Stimulated activated CD4-positive, alpha-beta T cell treated with anti-CD3 and anti-CD28 coated beads, Interleukin-12 subunit alpha, Interleukin-12 subunit beta, amount 100 ng/mL, for 4 hours (primary cell): ENCODE results near the gene DENND2D.

Experiments used
- DNase-seq: peaks from one replicate; pipeline ENCODE4 v3.0.0-alpha.2; 2020

Gene DENND2D

DNA sequence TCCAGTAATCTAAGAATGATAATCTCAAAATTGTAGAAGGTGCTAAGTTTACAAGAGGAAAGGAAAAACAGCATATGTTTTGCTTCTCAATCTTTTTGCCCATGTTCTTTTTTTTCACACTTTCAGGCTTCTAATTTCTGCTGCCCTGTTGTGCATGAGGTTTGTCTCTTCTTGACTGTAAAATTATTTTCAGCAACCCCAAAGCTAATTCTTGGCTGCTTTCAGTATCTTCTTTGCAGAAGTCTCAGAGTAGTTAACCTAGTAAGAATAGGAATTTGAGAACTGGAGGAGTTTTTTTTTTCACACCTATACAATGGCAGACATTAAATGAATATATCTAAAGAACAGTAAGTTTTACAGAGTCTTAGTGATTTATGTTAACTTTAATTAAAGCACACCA, 26.4 kb downstream of the DENND2D start:
- no peak for DNase-seq

DNA sequence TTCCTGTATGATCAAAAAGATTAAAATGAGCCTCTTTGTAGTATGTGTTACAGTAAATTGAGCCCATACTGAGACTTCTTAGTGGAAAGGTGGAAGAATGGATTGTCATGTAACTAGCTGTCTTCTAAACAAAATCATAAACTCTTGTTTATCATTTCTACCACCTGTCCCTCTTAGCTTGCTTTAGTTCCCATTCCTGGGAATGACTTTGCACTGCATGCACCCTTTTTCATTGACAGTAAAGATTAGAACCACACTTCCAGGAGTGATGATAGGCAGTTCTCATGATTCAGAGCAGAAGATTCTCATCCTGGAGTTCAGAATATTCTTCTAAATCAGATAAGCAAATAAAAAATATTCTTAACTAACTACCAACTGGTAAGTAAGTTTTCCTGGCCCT, 28.0 kb downstream of the DENND2D start:
- no peak for DNase-seq

DNA sequence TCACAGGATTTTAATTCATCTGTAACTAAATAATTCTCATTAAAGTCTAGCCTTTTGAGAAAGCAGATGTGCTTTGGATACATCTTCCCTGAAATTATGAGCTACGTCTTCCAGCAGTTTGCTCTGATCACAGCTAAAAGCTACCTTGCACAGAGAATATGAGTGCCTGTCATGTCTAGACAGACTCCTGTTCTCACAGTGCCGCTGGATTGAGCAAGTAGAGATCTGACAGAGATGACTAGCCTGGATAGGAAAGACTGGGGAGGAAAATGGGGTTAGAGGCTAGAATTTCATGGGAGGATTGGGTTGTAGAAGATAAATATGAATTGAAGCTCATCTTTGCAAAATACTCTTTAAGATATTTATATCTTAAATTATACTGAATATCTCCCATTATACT, 36.3 kb downstream of the DENND2D start:
- no peak for DNase-seq

DNA sequence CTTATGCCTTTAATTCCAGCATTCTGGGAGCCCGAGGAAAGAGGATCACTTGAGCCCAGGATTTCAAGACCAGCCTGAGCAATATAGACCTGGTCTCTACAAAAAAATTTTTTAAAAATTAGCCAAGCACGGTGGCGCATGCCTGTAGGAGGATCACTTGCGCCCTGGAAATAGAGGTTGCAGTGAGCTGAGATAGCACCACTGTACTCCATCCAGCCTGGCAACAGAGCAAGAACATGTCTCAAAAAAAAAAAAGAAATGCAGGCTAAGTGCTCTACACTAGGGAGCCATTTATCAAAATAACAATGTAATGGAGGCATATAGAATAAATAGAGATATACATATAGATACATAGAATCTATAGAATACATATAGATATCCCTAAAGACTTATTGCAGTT, 37.1 kb downstream of the DENND2D start:
- DNase-seq: no peak

DNA sequence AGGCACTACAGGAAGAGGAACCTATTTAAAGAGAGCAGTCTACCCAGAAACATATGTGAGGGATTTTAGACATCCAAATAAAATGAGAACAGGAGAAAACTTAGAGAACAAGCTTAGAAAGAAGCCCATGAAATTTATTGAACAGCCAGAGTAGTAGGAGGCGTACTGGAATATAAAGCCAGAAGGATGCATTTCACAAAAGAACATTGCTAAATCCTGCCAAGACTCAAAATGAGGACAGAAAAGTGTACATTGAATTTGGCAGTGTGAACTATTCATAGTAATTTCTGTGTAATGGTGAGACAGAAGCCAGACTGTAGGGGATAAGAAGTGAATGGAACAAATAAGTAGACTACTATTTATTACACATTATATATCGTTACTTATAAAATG, 38.0 kb downstream of the DENND2D start:
- DNase-seq: no peak

DNA sequence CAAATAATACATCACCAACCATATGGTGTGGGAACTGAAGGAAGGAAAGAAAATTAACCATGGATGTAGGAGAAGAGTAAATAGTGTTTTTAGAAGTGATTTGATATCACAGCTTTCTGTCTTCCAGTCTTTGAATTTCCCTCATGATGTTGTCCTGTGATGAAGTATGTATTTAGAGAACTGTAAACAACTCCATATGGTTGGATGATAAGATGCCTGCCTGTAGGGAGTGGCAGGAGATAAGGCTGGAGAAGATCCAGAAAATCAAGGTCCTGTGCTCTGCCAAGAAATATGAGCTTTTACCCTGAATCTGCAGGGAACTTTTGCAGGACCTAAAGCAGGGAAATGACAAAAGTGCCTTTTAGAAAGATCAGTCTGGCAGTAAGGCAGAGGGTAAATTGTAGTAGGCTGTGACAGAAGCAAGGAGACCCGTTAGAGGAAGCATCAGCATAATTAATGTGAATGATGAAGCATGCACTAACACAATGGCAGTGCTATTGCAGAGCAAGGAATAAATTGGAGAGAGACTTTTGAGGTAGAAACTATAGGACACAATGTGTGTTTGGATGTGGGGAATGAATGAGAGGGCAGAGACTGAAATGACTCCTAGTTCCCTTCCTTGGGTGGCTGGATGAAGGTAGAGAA, 38.5 kb downstream of the DENND2D start:
- no peak for DNase-seq

DNA sequence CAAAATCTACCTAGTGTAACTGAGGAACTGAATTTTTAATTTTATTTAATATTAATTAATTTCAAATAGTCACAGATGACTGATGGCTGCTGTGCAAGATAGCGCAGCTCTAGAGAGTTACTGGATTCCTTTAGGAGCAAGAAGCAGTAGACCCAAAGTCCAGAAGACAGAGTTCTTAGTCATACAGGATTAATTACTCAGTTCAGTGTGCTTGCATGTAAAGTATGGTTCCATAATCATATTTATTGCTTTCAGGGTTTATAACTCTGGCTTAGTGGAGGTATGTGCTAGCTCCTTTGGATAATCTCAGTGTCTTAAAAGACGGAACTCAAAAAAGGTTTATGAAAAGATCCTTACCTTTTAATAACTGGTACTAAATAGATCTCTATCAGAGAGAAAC, 43.0 kb downstream of the DENND2D start:
- DNase-seq: no peak

DNA sequence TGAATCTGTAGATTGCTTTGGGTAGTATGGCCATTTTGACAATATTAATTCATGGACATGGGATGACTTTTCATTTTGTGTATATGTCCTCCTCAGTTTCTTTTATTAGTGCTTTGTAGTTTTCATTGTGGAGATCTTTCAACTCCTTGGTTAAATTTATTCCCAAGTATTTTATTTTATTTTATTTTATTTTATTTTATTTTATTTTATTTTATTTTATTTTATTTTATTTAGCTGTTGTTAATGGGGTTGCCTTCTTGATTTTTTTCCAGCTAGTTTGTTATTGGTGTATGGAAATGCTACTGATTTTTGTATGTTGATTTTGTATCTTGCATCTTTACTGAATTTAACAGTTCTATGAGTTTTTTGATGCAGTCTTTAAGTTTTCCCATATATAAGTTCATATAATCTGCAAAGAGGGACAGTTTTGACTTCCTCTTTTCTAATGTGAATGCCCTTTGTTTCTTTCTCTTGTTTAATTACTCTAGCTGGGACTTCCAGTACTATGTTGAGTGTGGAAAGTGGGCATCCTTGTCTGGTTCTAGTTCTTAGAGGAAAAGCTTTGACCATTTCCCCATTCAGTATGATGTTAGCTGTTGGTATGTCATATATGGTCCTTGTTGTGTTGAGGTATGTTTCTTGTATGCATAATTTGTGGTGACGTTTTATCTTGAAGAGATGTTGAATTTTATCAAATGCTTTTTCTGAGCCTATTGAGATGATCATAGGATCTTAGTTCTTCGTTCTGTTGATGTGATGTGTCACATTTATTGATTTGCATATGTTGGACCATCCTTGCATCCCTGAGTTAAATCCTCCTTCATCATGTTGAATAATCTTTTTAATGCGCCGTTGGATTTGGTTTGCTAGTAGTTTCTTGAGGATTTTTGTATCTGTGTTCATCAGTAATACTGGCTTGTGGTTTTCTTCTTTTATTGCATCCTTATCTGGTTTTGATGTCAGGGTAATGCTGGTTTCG, 46.1 kb downstream of the DENND2D start:
- DNase-seq: no peak

DNA sequence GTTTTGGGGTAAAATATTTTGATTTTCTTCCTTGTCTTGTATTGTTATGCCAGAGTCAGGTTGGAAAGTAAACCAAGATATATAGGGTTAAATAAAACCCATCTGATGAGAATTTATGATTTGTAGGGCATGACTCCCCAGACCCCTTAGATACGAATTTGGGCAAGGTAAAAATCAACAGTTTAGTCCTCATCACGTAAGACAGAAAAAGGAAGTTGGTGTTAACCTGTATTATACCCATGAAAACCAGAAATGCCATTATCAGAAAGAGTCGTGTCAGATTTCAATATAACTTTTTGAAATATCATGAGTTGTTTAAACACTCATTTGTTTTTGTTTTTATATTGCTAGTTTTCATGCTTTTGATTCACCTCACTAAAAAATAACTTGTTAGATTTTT, 48.6 kb downstream of the DENND2D start:
- DNase-seq: no peak

DNA sequence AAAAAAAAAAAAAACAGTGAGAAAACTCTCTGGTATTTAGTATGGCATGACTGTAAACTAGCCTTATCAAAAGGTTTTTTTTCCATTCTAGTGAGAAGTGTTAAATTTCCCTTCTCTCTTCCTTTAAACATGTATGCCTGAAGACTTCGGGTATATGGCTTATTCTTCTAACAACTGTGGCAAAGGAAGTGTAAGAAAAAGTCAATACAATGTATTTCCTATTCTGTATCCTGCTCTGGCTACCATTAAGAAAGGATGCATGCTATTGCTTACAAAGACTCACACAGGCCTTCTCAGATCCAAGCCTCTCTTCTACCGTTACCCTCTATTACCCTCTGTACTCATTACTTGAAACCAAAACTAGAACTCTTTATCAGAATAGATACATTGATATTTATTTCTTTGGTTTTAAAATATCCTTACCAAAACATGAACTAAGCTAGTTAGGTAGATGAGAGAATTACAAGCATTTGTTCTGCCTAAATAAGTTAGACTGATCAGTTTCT, 52.0 kb downstream of the DENND2D start:
- DNase-seq: no peak

DNA sequence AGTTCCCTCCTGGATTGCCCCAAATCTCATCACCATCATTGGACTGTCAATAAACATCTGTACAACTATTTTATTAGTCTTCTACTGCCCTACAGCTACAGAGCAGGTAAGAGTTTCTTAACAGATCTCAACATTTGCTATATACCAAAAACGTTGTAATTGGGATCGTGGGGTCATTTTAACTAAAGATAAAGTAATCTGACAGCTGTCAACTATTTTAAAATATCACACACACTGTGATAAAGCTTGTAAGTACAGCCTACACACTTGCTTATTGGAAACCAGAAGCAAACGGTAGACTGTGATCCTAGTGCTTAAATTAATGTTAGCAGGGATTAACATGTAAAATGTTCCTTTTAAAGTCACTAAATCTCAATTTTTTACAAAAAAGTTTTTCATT, 52.5 kb downstream of the DENND2D start:
- DNase-seq: no peak

DNA sequence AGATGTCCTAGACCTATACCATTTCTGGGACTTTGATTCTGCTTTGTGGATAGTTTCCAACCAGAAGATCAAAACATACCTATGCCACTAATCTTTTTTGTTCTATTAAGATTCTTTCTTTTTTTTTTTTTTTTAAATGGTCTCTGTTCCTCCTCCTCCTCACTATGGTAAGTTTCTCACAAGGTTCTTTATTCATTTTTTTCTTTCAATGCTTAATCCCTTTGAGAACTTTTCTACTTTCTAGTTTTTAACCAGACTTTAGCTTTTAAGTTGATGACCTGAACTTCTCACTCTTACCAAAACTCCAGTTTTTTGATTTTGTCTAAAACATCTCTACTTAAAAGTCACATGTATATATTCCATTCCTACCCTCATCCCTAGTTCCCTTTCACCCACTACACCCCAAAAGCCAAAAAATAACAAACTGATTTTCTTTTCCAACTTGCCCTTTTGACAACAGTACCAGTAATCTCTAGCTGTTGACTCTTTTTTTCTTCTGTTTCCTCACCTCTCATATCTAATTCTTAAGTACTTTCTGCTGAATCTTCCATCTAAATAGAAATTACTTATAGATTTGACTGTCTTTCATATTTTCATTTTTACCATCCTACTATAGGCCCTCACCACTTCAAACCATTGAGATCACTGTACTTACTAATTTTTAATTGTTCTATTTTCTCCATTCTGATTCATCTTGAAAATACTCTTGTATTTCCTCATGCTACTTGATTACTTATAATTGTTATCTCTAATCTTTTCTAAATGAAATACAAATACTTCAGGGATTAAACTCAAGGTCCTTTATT, 54.3 kb downstream of the DENND2D start:
- no peak for DNase-seq

DNA sequence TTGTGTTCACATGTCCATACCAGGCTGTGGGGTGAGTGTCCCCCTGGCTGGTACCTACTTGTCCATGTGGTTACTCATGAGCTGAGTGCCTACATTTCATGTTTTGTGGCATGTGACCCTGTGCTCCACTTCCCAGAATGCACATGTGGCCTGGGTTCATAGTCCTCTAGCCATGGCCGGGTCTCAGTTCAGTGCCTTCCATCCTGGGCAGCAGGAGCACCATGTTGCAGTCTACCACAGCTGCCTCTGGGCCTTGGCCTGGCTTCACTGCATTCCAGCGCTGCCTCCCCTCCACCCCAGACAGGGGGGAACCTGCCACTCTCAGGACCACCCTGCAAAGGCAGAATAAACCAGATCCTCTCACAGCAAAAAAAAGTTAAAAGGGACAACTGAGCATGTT, 54.9 kb downstream of the DENND2D start:
- no peak for DNase-seq

DNA sequence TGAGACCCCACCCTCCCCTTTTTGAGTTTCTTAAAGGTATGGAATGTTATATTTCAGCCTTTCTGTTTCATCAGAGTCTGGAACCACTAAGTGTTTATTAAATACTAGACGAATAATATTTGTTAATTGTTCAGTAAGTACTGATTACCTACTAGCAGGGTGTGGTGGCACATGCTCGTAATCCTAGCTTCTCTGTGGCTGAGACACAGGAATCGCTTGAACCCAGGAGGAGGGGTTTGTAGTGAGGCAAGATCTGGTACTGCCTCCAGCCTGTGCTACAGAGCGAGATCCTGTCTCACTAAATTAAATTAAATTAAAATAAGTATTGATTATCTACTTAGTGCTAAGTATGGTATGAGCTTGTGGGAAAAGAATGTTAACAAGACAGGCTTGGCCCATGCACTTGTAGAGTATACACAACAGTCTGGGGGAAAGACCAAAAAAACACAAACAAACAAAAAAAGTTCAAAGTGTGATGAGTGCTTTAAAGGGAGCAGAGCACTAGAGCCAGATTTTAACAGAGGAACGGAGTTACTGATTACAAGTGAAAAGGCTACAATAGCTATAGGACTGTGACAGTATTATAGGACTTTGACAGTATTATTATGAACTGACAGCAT, 58.0 kb downstream of the DENND2D start:
- DNase-seq: no peak

DNA sequence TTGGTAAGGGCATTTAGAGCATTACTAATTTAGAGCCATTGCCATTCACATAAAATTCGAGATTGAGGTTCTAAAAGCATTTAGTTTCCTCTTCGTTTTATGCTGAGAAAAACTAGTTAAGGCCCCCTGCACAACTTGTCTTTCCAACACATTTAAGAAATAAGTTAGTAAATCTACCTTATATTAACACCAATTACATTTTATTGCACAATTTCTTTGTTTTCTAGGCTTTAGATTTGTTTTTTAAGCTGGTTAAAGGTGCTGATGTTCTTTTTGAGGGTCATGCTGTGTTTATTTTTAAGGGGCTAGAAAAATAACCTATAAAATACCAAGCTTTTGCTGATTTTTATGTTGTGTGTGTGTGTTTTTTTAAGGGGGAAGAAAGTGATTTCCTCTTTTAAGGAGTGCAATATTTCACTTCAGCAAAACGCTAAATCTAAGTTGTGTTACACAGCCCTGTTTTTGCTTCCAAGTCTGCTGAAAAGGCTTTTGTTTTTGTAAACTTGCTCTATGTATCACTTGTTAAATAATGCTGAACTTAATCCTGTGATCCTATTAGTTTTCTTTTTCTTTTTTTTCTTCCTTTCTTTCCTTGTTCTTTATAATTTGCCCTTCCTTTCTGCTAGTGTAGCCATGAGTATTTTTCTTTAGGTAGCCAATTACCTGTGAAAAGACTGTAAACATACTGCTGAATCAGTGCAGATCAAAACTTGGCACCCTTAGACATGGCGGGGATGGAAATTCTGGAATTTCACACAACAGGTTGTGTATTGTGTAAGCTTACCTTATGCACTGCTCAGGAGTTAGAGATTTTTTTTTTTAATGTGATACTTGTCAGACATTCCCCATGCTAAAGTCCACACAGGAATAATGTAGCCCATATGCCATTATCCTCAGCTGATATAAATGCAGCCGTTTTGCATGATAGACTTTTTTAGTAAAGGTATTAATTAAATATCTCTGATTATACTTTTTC, 58.9 kb downstream of the DENND2D start:
- no peak for DNase-seq

DNA sequence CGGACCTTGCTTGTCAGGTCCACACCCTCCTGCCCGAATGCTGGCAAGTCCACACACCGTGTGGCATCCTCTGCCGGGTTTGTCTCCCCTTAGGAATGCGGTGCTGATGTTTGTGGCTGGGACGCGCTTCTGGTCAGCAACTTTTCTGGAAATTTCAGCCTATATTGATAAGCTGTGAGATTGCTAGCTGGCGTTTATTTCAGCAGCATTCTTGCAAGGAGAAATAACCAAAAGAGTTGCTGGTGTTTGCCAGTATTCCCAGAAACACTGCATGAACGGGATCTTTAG, 59.8 kb downstream of the DENND2D start:
- DNase-seq: no peak

DNA sequence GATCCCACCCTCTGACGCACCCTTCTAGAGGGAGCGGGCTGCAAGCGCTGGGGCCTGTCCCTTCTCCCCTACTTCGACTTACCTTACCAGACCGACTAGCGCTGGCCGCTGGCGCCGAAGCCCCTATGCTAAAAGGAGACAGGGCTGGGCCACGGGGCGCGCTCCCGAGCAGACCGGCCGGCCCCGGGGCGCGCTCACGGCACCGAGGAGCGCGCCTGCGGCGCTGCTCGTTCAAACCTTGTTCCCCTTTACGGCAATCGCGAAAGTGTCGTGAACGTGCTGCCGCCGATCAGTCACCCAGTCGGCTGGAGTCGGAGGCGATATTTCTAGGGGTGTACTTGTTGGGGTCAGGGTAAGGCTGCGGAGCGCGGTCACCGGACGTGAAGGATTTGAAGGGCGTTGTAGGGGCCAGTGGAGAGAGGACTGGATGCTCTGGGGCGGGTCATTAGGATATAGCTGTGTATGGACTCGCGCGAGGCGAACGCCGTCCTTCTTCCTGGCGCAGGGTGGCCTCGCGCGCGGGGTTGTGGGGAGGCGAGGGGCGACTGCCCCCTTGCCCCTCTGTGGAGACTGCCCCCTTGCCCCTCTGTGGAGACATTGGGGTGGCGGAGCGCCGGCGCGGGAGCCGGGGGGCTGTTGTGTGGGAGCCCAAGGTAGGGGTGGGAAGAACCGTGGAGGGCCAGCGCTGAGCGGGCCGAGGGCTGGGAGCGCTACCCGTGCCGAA, 60.3 kb downstream of the DENND2D start, which contains the start of the genes CEPT1 and DRAM2:
CEPT1 (plus strand) TSS at position 268 of the 724 bp plus-strand sequence. CDS start 7,492 bp downstream, outside the sequence.
DRAM2 (minus strand) TSS at position 138 of the 724 bp plus-strand sequence. CDS start 8,539 bp downstream, outside the sequence.
- peak; percentile 91 for DNase-seq

DNA sequence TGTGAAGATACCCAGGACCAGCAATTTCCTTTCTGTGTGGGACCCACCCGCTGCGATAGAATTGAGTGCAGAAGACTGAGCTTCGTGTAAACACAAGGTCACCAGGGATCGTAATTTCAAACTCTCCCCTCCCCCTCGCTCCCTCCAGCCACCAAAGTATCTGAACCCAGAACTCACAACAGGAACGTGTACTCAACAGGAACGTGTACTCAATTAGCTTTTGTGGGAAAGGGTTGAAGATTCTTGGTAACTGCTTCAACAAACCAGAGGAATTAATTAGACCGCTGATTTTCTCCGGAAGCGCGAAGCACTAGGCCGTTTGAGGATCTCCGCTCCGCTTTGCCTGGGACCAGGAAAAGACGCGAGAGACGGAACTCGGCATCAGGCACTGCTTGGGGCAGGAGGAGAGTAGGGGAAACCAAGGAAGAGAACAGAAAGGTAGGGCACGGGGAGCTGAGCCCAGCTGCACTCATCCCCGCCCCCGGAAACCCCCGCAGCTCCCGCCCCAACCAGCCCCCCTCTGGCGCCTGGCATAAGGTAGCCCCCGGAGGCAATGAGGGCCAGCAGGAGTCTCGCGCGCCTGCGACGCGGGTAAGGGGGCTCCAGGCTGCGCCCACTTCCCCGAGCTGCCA, 61.0 kb downstream of the DENND2D start:
- DNase-seq: peak; percentile 3
